Pancreas (tissue), 10 donors: ENCODE data around the gene NECTIN1. TPM values are rescaled to one million over a fixed set of nuclear protein-coding genes. Genes with fewer than 3 reads are reported as not detected.

Experiments
- ATAC-seq, 4 donors: fragments of 200-7000 bp; cut with Tn5 transposase; one replicate each; pipeline versions ENCODE4 v1.8.0 to v1.9.1; 2020; ENCODE audit warnings: mild to moderate bottlenecking in 4 of 4, moderate library complexity in 4 of 4
- DNase-seq, 6 donors: peaks; one replicate each; pipeline ENCODE4 v3.0.0-alpha.2; 2020
- FAIRE-seq: peaks from 2 replicates; lab custom pipeline; 2012; peaks lifted over from hg19 to GRCh38; lab: Jason Lieb, UNC
- H3K27ac ChIP-seq, 4 donors: fragments of 200-600 bp; sonication (generic); 1 replicate in 3 of 4; 2 replicates in 1 of 4; pipeline versions ENCODE4 v1.5.0 to v1.8.0; 2020
- H3K27me3 ChIP-seq, 4 donors: fragments of 200-600 bp; one replicate each; pipeline ENCODE4 v1.8.0; 2021
- H3K36me3 ChIP-seq, 3 donors: fragments of 200-600 bp; sonication (generic) in 1 of 3; one replicate each; pipeline versions ENCODE4 v1.5.0 to v1.8.0; 2020 to 2021
- H3K4me1 ChIP-seq, 3 donors: fragments of 200-600 bp; one replicate each; pipeline ENCODE4 v1.8.0; 2021
- H3K4me3 ChIP-seq, 4 donors: fragments of 200-600 bp; sonication (generic) in 2 of 4; one replicate each; pipeline versions ENCODE4 v1.5.0 to v1.8.0; 2020 to 2021
- H3K9me3 ChIP-seq, 4 donors: fragments of 200-600 bp; one replicate each; pipeline ENCODE4 v1.8.0; 2021
- CTCF ChIP-seq, 4 donors: fragments of 200-600 bp; sonication (generic) in 3 of 4; IDR thresholded peaks; one replicate each; pipeline versions ENCODE4 v1.5.0 to v1.8.0; 2021; ENCODE audit warnings: antibody characterized with exemption in 4 of 4
- WGBS, 2 donors: extraction: QIAGEN DNeasy Blood & Tissue Kit; methylation state at CpG; one replicate each; pipeline ENCODE4 v1.1.7; 2013; 5-methylcytosine and 5-hydroxymethylcytosine counted together
- intact Hi-C, 3 donors: fragments of 100-400 bp; cut with DNase I; formaldehyde crosslinking; loops; one replicate each; pipeline versions ENCODE4 v1.11.1 to v1.14.2; 2022
- polyA plus RNA-seq, 2 donors: library from polyadenylated mRNA; stranded (reverse); fragments of 200-250 nt; gene quantifications; one replicate each; pipeline ENCODE4 v1.2.3, GENCODE V29; 2013
- total RNA-seq, 6 donors: library from RNA; stranded (reverse); fragmentation: NEBNext Ultra II Directional in 4 of 6; extraction: Animal tissue kit (Norgen Biotek cat#: 25700) in 4 of 6; gene quantifications; one replicate each; pipeline versions ENCODE4 v1.2.1 to v1.2.4, GENCODE V29; 2021 to 2023
- donor health status: healthy with polysubstance abuse.
- donor health status: DM: no; HTN: no; CAD: no; lungs with moderate emphysema.
- donor health status: DM: no; HTN: no; CAD: no.
- donor health status: control.
- donor health status: control.
- donor health status: Bipolar disorder and iron deficiency.
- donor health status: DM: yes; HTN: yes; CAD: no.
- donor health status: DM: no; HTN: no; CAD: no.
- donor health status: DM: no; HTN: no; CAD: no.
- donor health status: DM: yes; HTN: yes; CAD: no.

Gene NECTIN1
- total and polyA plus RNA-seq, 8 donors = 7.9 to 24.7 (median 19.0) TPM

- no peaks in the 10 kb centered on the region for H3K36me3 ChIP-seq
- H3K9me3 ChIP-seq = no peaks in the 10 kb centered on the region
- FAIRE-seq (no peak), ATAC-seq (peak in 3 of 4 donors; percentile 4 to 43 (median 35)), DNase-seq (no peak)
- intact Hi-C loops = no loop called here
- H3K27me3 ChIP-seq = no peaks in the 10 kb centered on the region
- H3K27ac ChIP-seq = no peak overlapping the region
- no peak overlapping the region for H3K4me3 ChIP-seq
- 82 to 84% methylated on average over 5 of the region's 5 CpGs for WGBS, 2 donors
- peaks cover 0 to 7% (median 6%) of the 10 kb centered on the region in 3 donors for H3K4me1 ChIP-seq
- TF ChIP-seq CTCF (IDR thresholded peaks at IDR 0.05) = no peak
Observed at GRCh38 chr11:119752345-119752871, 23.4 kb upstream of the NECTIN1 start.

GRCh38 chr11:119750056-119750455 lies 21.1 kb upstream of the NECTIN1 start:
- Histone ChIP-seq H3K36me3 (no peaks in the 10 kb centered on the region), H3K4me1 (peaks cover 0 to 7% (median 6%) of the 10 kb centered on the region in 3 donors), H3K4me3 (no peak overlapping the region), H3K27ac (no peak overlapping the region), H3K9me3 (no peaks in the 10 kb centered on the region), H3K27me3 (no peaks in the 10 kb centered on the region)
- FAIRE-seq (no peak), DNase-seq (no peak), ATAC-seq (no peak)
- 83 to 87% methylated on average over 8 of the region's 8 CpGs for WGBS, 2 donors
- intact Hi-C loops = no loop called here
- no peak for TF ChIP-seq CTCF (IDR thresholded peaks at IDR 0.05)

- H3K4me1 ChIP-seq = peaks cover 0 to 3% (median under 1%) of the 10 kb centered on the region in 3 donors
- TF ChIP-seq CTCF (IDR thresholded peaks at IDR 0.05) = no peak
- no peaks in the 10 kb centered on the region for H3K27me3 ChIP-seq
- DNase-seq (no peak), ATAC-seq (no peak), FAIRE-seq (no peak)
- WGBS, 2 donors = 77 to 82% methylated on average over 9 of the region's 9 CpGs
- no peaks in the 10 kb centered on the region for H3K36me3 ChIP-seq
- no peak overlapping the region for H3K4me3 ChIP-seq
- H3K27ac ChIP-seq = no peak overlapping the region
- no peaks in the 10 kb centered on the region for H3K9me3 ChIP-seq
- intact Hi-C loops = no loop called here
Observed at GRCh38 chr11:119749006-119749565, 20.1 kb upstream of the NECTIN1 start.

GRCh38 chr11:119747868-119748660 lies 19.1 kb upstream of the NECTIN1 start:
- no peak overlapping the region for H3K27ac ChIP-seq
- H3K27me3 ChIP-seq = no peaks in the 10 kb centered on the region
- H3K9me3 ChIP-seq = no peaks in the 10 kb centered on the region
- FAIRE-seq = no peak
- no peak for DNase-seq
- ATAC-seq = no peak
- H3K4me1 ChIP-seq = peaks cover 0 to 2% (median 0%) of the 10 kb centered on the region in 3 donors
- no peak overlapping the region for H3K4me3 ChIP-seq
- intact Hi-C loops = no loop called here
- 91 to 94% methylated on average over 15 of the region's 15 CpGs for WGBS, 2 donors
- no peaks in the 10 kb centered on the region for H3K36me3 ChIP-seq
- TF ChIP-seq CTCF (IDR thresholded peaks at IDR 0.05) = no peak
